GM21786 (cell line): Measurements from ENCODE around the gene PGM2L1.

ENCODE experiments used
- ATAC-seq: cut with Tn5 transposase; IDR thresholded peaks from one replicate; pipeline ENCODE4 v1.9.1; 2021; ENCODE audit not compliant: unreplicated experiment

The PGM2L1 gene

DNA sequence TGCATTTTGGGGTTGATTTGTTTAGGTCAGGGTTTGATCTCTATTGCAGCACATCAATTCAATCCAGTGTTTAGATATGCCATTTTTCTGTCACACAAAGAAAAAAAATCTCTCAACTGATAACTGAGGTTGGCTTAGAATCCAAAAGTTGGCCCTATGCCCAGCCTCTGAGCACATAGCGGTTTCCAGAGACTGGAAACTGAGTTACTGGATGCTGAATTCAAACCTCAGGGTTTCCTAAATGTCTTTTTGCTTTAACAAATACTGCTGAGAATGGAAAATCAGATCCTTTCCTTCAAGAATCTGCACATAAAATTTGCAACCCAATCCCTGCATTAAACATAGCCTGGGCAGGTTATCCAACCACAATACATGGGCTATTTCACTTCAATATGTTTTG is 90.8 kb downstream of the PGM2L1 start:
- no peak for ATAC-seq

- no peak for ATAC-seq
Observed at GRCh38 chr11:74306435-74307175, 91.6 kb downstream of the PGM2L1 start.

GRCh38 chr11:74299015-74299414 is 99.2 kb downstream of the PGM2L1 start:
- ATAC-seq = no peak

- no peak for ATAC-seq
Observed at GRCh38 chr11:74297484-74297883, 100.7 kb downstream of the PGM2L1 start.

DNA sequence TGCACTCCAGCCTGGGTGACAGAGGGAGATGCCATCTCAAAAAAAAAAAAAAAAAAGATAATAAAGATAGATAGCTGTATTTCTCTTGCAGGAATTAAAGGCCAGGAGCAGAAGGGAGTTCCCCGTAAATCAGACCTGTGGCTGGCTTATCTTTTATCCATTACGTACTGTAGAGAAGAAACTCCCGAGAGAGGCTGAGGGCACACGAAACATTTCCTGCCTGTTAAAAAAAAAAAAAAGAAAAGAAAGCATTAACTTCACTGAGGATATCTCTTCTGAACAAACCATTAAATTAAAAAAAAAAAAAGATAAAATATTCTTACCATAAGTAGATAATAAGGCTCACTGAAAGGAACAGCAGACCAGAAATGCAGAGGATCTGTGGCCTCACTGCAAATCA is 109.3 kb downstream of the PGM2L1 start:
- no peak for ATAC-seq

- no peak for ATAC-seq
Observed at GRCh38 chr11:74288161-74288560, 110.1 kb downstream of the PGM2L1 start.

GRCh38 chr11:74284466-74284865 is 113.8 kb downstream of the PGM2L1 start:
- ATAC-seq = no peak

- ATAC-seq = no peak
Observed at GRCh38 chr11:74283580-74284180, 114.6 kb downstream of the PGM2L1 start.

- ATAC-seq = no peak
Observed at GRCh38 chr11:74282914-74283371, 115.3 kb downstream of the PGM2L1 start.

DNA sequence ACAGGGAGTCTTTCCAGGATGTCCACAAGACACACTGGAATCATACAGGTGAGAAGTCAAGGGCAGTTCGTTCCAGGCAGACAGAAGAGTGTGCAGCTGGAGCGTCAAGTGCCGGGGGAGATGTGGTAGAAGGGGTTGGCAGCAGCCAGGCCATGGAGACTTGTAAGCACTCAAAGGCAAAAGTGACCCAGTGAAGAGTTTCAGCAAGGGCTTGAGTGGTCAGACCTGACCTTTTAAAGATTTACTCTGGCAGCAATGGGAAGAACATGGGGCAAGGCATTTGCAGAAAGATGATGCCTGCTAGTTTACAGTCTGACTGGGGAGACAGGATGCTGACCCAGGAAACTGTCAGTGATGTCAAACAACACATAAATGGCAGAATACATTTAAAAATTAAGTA is 115.8 kb downstream of the PGM2L1 start:
- ATAC-seq = no peak

GRCh38 chr11:74280494-74280893 is 117.7 kb downstream of the PGM2L1 start:
- no peak for ATAC-seq
